ENCODE measurements around the gene COMTD1. TPM values are rescaled to one million over a fixed set of nuclear protein-coding genes. Genes with fewer than 3 reads are reported as not detected.

COMTD1 gene
- total RNA-seq, 6 experiments from 2014 or later = 14.3 to 88.7 (median 22.1) TPM

- Histone ChIP-seq H3K27me3 (no peaks in the 10 kb centered on the region), H3K4me3 (peak overlapping the region; percentile 63 to 88 (median 84)), H3K36me3 (peaks cover 2 to 27% (median 10%) of the 10 kb centered on the region in 4 donors), H3K9me3 (no peaks in the 10 kb centered on the region), H3K4me1 (peaks cover 0 to 18% (median 5%) of the 10 kb centered on the region in 4 donors), H3K27ac (peak overlapping the region; percentile 53 to 63 (median 63))
- TF ChIP-seq CTCF (IDR thresholded peaks at IDR 0.05) (no peak), POLR2A (IDR thresholded peaks at IDR 0.05) (peak; percentile 46)
- WGBS (ENCODE audit: insufficient coverage, low coverage, low lambda C conversion rate, missing lambda C conversion rate) = 0% methylated on average over 8 of the region's 48 CpGs
- ATAC-seq (peak; percentile 81 to 88 (median 83)), DNase-seq (peak; percentile 99)
- intact Hi-C loops (cut with DNase I) = loop anchor here (5.0 to 10.0 kb wide), 3 partner anchors 49 to 129 kb away; partner anchors contain the start of gene SAMD8 (in 1 of the 2)
Observed at GRCh38 chr10:75234017-75234682, 1.6 kb downstream of the COMTD1 start.

- WGBS (ENCODE audit: insufficient coverage, low coverage, low lambda C conversion rate, missing lambda C conversion rate) = 13% methylated on average over 3 of the region's 14 CpGs
- peak overlapping the region in 1 of 3 donors; percentile 27 for H3K27ac ChIP-seq
- intact Hi-C loops (cut with DNase I) = loop anchor here (5.0 to 10.0 kb wide), 3 partner anchors 49 to 129 kb away; partner anchors contain the start of gene SAMD8 (in 1 of the 2)
- H3K4me3 ChIP-seq = peak overlapping the region in 2 of 3 donors; percentile 22 to 25
- no peak for ATAC-seq
- TF ChIP-seq CTCF (IDR thresholded peaks at IDR 0.05) (no peak), POLR2A (IDR thresholded peaks at IDR 0.05) (no peak)
- peaks cover 2 to 31% (median 13%) of the 10 kb centered on the region in 4 donors for H3K36me3 ChIP-seq
- H3K27me3 ChIP-seq = no peaks in the 10 kb centered on the region
- peaks cover 0 to 18% (median 5%) of the 10 kb centered on the region in 4 donors for H3K4me1 ChIP-seq
- no peaks in the 10 kb centered on the region for H3K9me3 ChIP-seq
- peak in 1 of 3 donors; percentile 46 for DNase-seq
Observed at GRCh38 chr10:75233444-75234016, 2.2 kb downstream of the COMTD1 start.

- H3K27me3 ChIP-seq = no peaks in the 10 kb centered on the region
- no peak overlapping the region for H3K4me3 ChIP-seq
- H3K27ac ChIP-seq = no peak overlapping the region
- TF ChIP-seq POLR2A (IDR thresholded peaks at IDR 0.05) (no peak), CTCF (IDR thresholded peaks at IDR 0.05) (no peak)
- H3K9me3 ChIP-seq = no peaks in the 10 kb centered on the region
- intact Hi-C loops (cut with DNase I) = loop anchor here (5.0 to 10.0 kb wide), 3 partner anchors 47 to 127 kb away; partner anchors contain the start of gene SAMD8 (in 1 of the 2)
- H3K4me1 ChIP-seq = peaks cover 0 to 8% (median under 1%) of the 10 kb centered on the region in 4 donors
- 79% methylated on average over 3 of the region's 4 CpGs for WGBS (ENCODE audit: insufficient coverage, low coverage, low lambda C conversion rate, missing lambda C conversion rate)
- DNase-seq (no peak), ATAC-seq (no peak)
- H3K36me3 ChIP-seq = peaks cover 2 to 31% (median 15%) of the 10 kb centered on the region in 4 donors
Observed at GRCh38 chr10:75231672-75232581, 3.8 kb downstream of the COMTD1 start.

- TF ChIP-seq CTCF (IDR thresholded peaks at IDR 0.05) = peak; percentile 87 to 93 (median 92)
- no peak for TF ChIP-seq POLR2A (IDR thresholded peaks at IDR 0.05)
- intact Hi-C loops (cut with DNase I) = loop anchor here (5.0 to 10.0 kb wide), 3 partner anchors 46 to 126 kb away; partner anchors contain the start of gene SAMD8 (in 1 of the 2)
- ATAC-seq (peak; percentile 28 to 48 (median 38)), DNase-seq (peak; percentile 86 to 89 (median 88))
- 26% methylated on average over 5 of the region's 5 CpGs for WGBS (ENCODE audit: insufficient coverage, low coverage, low lambda C conversion rate, missing lambda C conversion rate)
- no peak overlapping the region for H3K4me3 ChIP-seq
- H3K36me3 ChIP-seq = peaks cover 2 to 35% (median 15%) of the 10 kb centered on the region in 4 donors
- H3K9me3 ChIP-seq = no peaks in the 10 kb centered on the region
- no peak overlapping the region for H3K27ac ChIP-seq
- no peaks in the 10 kb centered on the region for H3K27me3 ChIP-seq
- H3K4me1 ChIP-seq = no peaks in the 10 kb centered on the region
Observed at GRCh38 chr10:75230600-75231038, 5.1 kb downstream of the COMTD1 start.

All from right lobe of liver (tissue), 6 donors.